Endodermal cell (in vitro differentiated cells): ENCODE data around the gene KCTD12. TPM values are rescaled to one million over a fixed set of nuclear protein-coding genes. Genes with fewer than 3 reads are reported as not detected.

Experiments used
- DNase-seq: peaks from one replicate; pipeline ENCODE4 v3.0.0-alpha.2; 2017
- H3K27ac ChIP-seq: 2 replicates; pipeline ENCODE4 v1.5.1; 2013; ENCODE audit warnings: mild to moderate bottlenecking, low read depth, low read length, moderate library complexity
- H3K27me3 ChIP-seq: 2 replicates; pipeline ENCODE4 v1.6.1; 2013; ENCODE audit warnings: mild to moderate bottlenecking, low read length, moderate library complexity; ENCODE audit not compliant: insufficient read depth, control insufficient read depth, poor library complexity, severe bottlenecking
- H3K36me3 ChIP-seq: 2 replicates; pipeline ENCODE4 v1.7.0; 2013; ENCODE audit warnings: mild to moderate bottlenecking, low read length, moderate library complexity; ENCODE audit not compliant: control insufficient read depth, insufficient read depth
- H3K4me1 ChIP-seq: one replicate; pipeline ENCODE4 v1.7.0; 2013; ENCODE audit warnings: low read length; ENCODE audit not compliant: control insufficient read depth, insufficient read depth
- H3K4me3 ChIP-seq: 2 replicates; pipeline ENCODE4 v1.5.1; 2013; ENCODE audit warnings: mild to moderate bottlenecking, low read length, moderate library complexity
- H3K9ac ChIP-seq: 2 replicates; pipeline ENCODE4 v1.6.1; 2013; ENCODE audit warnings: mild to moderate bottlenecking, low read length, moderate library complexity; ENCODE audit not compliant: poor library complexity, severe bottlenecking; ENCODE audit errors: extremely low read depth
- H3K9me3 ChIP-seq: 2 replicates; pipeline ENCODE4 v1.6.1; 2013; ENCODE audit warnings: mild to moderate bottlenecking, low read length, moderate library complexity; ENCODE audit not compliant: control insufficient read depth
- H3K27ac Mint-ChIP-seq: 2 replicates; pipeline ENCODE4 v1.8.0; 2020; ENCODE audit warnings: mixed read lengths
- H3K27me3 Mint-ChIP-seq: 2 replicates; pipeline ENCODE4 v1.8.0; 2021; ENCODE audit warnings: mild to moderate bottlenecking, mixed read lengths; ENCODE audit not compliant: insufficient read depth
- H3K36me3 Mint-ChIP-seq: 2 replicates; pipeline ENCODE4 v1.8.0; 2020; ENCODE audit warnings: low read depth, mixed read lengths
- H3K4me1 Mint-ChIP-seq: 2 replicates; pipeline ENCODE4 v1.8.0; 2020; ENCODE audit warnings: mixed read lengths
- H3K4me3 Mint-ChIP-seq: 2 replicates; pipeline ENCODE4 v1.8.0; 2020; ENCODE audit warnings: mild to moderate bottlenecking, moderate library complexity, mixed read lengths
- H3K9me3 Mint-ChIP-seq: 2 replicates; pipeline ENCODE4 v1.8.0; 2020; ENCODE audit warnings: mild to moderate bottlenecking, mixed read lengths
- WGBS, 2 experiments: methylation state at CpG; one replicate each; pipeline versions ENCODE4 v1.1.5 to v1.1.7; 2013; ENCODE audit warnings: missing lambda C conversion rate in 2 of 2, mixed read lengths in 1 of 2; ENCODE audit not compliant: insufficient coverage in 1 of 2, insufficient read length in 1 of 2; 5-methylcytosine and 5-hydroxymethylcytosine counted together
- total RNA-seq, 2 donors: library from RNA; stranded (reverse); fragmentation: NEBNext Ultra II Directional in 1 of 2; extraction: Animal tissue kit (Norgen Biotek cat#: 25700) in 1 of 2; gene quantifications; 2 replicates in 1 of 2; 3 replicates in 1 of 2; pipeline ENCODE4 v1.2.1, GENCODE V29; 2021
- TF ChIP-seq, protein P1 (sequence below): fragments of 200-600 bp; sonication (generic); conservative IDR thresholded peaks from 2 replicates; pipeline ENCODE4 v1.5.0; 2021; ENCODE audit warnings: antibody characterized with exemption, mild to moderate bottlenecking

The KCTD12 gene
- total RNA-seq, 2 donors from 2014 or later: 1.3 to 2.6 TPM

DNA sequence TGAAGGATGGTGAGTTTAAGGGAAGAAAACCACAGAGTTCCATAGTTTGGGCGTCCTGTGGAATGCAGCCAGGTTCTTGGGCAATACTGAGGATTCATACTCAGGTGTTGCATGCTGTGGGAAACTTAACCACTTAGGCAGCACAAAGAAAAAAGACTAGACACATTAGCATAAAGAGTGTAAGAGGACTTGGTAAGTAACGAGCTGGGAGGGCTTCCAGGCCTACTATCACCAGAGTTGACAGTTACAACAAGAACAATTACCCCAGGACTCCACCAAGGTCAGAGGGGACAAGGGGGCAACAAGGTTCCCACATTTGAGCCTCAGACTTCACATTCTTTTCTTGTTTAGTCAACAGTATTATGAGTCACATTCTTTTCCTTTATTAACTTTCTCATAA lies 33.2 kb downstream of the KCTD12 start:
- H3K4me3 Mint-ChIP-seq: no peak overlapping the region
- no peak overlapping the region for H3K27ac Mint-ChIP-seq
- H3K4me1 ChIP-seq: peaks cover 16% of the 10 kb centered on the region
- H3K9ac ChIP-seq: no peak overlapping the region
- no peaks in the 10 kb centered on the region for H3K27me3 Mint-ChIP-seq
- TF ChIP-seq, protein P1, sequence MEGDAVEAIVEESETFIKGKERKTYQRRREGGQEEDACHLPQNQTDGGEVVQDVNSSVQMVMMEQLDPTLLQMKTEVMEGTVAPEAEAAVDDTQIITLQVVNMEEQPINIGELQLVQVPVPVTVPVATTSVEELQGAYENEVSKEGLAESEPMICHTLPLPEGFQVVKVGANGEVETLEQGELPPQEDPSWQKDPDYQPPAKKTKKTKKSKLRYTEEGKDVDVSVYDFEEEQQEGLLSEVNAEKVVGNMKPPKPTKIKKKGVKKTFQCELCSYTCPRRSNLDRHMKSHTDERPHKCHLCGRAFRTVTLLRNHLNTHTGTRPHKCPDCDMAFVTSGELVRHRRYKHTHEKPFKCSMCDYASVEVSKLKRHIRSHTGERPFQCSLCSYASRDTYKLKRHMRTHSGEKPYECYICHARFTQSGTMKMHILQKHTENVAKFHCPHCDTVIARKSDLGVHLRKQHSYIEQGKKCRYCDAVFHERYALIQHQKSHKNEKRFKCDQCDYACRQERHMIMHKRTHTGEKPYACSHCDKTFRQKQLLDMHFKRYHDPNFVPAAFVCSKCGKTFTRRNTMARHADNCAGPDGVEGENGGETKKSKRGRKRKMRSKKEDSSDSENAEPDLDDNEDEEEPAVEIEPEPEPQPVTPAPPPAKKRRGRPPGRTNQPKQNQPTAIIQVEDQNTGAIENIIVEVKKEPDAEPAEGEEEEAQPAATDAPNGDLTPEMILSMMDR: no peak
- no peak overlapping the region for H3K4me3 ChIP-seq
- no peaks in the 10 kb centered on the region for H3K9me3 Mint-ChIP-seq
- no peak overlapping the region for H3K27ac ChIP-seq
- no peaks in the 10 kb centered on the region for H3K36me3 Mint-ChIP-seq
- 83% methylated on average over 2 of the region's 2 CpGs; no CpG with 5 or more reads in 1 of the 2 experiments for WGBS, 2 experiments
- H3K36me3 ChIP-seq: no peaks in the 10 kb centered on the region
- H3K9me3 ChIP-seq: no peaks in the 10 kb centered on the region
- no peaks in the 10 kb centered on the region for H3K27me3 ChIP-seq
- peaks cover 18% of the 10 kb centered on the region for H3K4me1 Mint-ChIP-seq
- DNase-seq: no peak

DNA sequence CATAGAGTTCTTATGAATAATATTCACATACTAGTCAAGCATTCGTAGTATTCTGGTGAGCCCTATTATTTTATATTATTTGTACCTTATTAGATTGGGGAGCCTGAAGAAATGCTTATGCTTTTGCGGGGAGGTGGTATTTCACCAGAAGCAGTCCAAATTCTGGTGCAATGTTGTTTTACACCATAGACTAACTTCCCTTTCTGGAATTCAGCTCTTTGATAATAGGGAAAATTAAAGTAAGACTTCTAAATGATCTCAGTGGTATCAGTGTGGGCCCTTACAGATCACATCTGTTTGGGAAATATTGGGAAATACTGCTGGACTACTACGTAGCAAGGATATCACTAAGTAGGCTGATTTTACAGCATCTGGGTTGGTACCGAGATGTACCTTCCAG lies 34.2 kb downstream of the KCTD12 start:
- no peak overlapping the region for H3K27ac Mint-ChIP-seq
- DNase-seq: no peak
- peaks cover 18% of the 10 kb centered on the region for H3K4me1 Mint-ChIP-seq
- 93 to 100% methylated on average over 1 to 3 of the region's 4 CpGs for WGBS, 2 experiments
- Histone ChIP-seq H3K9me3 (no peaks in the 10 kb centered on the region), H3K27ac (no peak overlapping the region), H3K9ac (no peak overlapping the region), H3K4me3 (no peak overlapping the region), H3K4me1 (peaks cover 16% of the 10 kb centered on the region), H3K36me3 (no peaks in the 10 kb centered on the region), H3K27me3 (no peaks in the 10 kb centered on the region)
- no peak overlapping the region for H3K4me3 Mint-ChIP-seq
- no peaks in the 10 kb centered on the region for H3K36me3 Mint-ChIP-seq
- H3K27me3 Mint-ChIP-seq: no peaks in the 10 kb centered on the region
- TF ChIP-seq, protein P1: no peak
- H3K9me3 Mint-ChIP-seq: no peaks in the 10 kb centered on the region

DNA sequence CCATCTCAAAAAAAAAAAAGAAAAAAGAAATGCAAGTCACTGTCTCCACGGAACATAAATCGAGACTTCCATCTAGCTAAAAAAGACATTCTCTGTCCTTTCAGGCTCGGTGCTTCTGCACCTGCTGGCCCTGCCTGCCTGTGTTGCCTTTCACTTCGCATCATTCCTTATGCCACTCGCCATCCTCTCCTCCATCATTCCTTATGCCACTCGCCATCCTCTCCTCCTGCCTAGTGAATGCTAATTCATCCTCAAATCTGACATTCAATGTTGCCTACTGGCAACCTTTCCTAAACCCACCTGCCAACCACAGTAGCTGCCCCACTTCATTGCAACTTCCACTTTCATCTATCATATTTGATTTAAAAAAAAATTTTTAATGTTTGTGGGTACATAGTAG lies 36.7 kb downstream of the KCTD12 start:
- WGBS, 2 experiments: 89 to 99% methylated on average over 6 of the region's 6 CpGs
- Histone ChIP-seq H3K4me3 (no peak overlapping the region), H3K27me3 (no peaks in the 10 kb centered on the region), H3K9me3 (no peaks in the 10 kb centered on the region), H3K27ac (no peak overlapping the region), H3K36me3 (no peaks in the 10 kb centered on the region), H3K4me1 (peaks cover 14% of the 10 kb centered on the region), H3K9ac (no peak overlapping the region)
- no peak overlapping the region for H3K27ac Mint-ChIP-seq
- DNase-seq: no peak
- H3K9me3 Mint-ChIP-seq: no peaks in the 10 kb centered on the region
- TF ChIP-seq, protein P1: no peak
- no peaks in the 10 kb centered on the region for H3K27me3 Mint-ChIP-seq
- H3K4me3 Mint-ChIP-seq: no peak overlapping the region
- peaks cover 14% of the 10 kb centered on the region for H3K4me1 Mint-ChIP-seq
- H3K36me3 Mint-ChIP-seq: no peaks in the 10 kb centered on the region
